ENCODE data around the gene TGFBR1.

TGFBR1 gene

GRCh38 chr9:99177576-99178366, 72.9 kb downstream of the TGFBR1 start:
- TF ChIP-seq CTCF (IDR thresholded peaks at IDR 0.05; ENCODE audit: low read length, missing control alignments) = no peak
- H3K4me3 ChIP-seq (replicated peaks; ENCODE audit: low read depth, low read length) = no peak overlapping the region
- DNase-seq (ENCODE audit: low read depth) = no peak

- DNase-seq (ENCODE audit: low read depth) = no peak
- no peak for TF ChIP-seq CTCF (IDR thresholded peaks at IDR 0.05; ENCODE audit: low read length, missing control alignments)
- H3K4me3 ChIP-seq (replicated peaks; ENCODE audit: low read depth, low read length) = no peak overlapping the region
These were observed 74.3 kb downstream of the TGFBR1 start for GRCh38 chr9:99178912-99179872.

- H3K4me3 ChIP-seq (replicated peaks; ENCODE audit: low read depth, low read length) = no peak overlapping the region
- TF ChIP-seq CTCF (IDR thresholded peaks at IDR 0.05; ENCODE audit: low read length, missing control alignments) = no peak
- DNase-seq (ENCODE audit: low read depth) = no peak
These were observed 75.3 kb downstream of the TGFBR1 start for GRCh38 chr9:99180199-99180598.

GRCh38 chr9:99180662-99181061, 75.7 kb downstream of the TGFBR1 start:
- no peak for TF ChIP-seq CTCF (IDR thresholded peaks at IDR 0.05; ENCODE audit: low read length, missing control alignments)
- no peak overlapping the region for H3K4me3 ChIP-seq (replicated peaks; ENCODE audit: low read depth, low read length)
- DNase-seq (ENCODE audit: low read depth) = no peak

- no peak for DNase-seq (ENCODE audit: low read depth)
- TF ChIP-seq CTCF (IDR thresholded peaks at IDR 0.05; ENCODE audit: low read length, missing control alignments) = no peak
- no peak overlapping the region for H3K4me3 ChIP-seq (replicated peaks; ENCODE audit: low read depth, low read length)
These were observed 76.3 kb downstream of the TGFBR1 start for GRCh38 chr9:99181206-99181605.

- H3K4me3 ChIP-seq (replicated peaks; ENCODE audit: low read depth, low read length) = no peak overlapping the region
- peak; percentile 33 for DNase-seq (ENCODE audit: low read depth)
These were observed 76.7 kb downstream of the TGFBR1 start for GRCh38 chr9:99181621-99182020.

More at GRCh38 chr9:99181621-99182020, 76.7 kb downstream of the TGFBR1 start:
- no peak for TF ChIP-seq CTCF (IDR thresholded peaks at IDR 0.05; ENCODE audit: low read length, missing control alignments)
